Body of pancreas (tissue), 4 donors: ENCODE data around the gene CHCHD2. TPM values are rescaled to one million over a fixed set of nuclear protein-coding genes. Genes with fewer than 3 reads are reported as not detected.
"Not testable (repeated sequence)": the region's sequence is repeated elsewhere in the genome, so short reads cannot be mapped to it uniquely, and the experiment has no call there.

Experiments
- ATAC-seq: fragments of 150-250 bp; one replicate; pipeline ENCODE4 v1.9.1; 2016
- DNase-seq, 4 donors: peaks; one replicate each; pipeline ENCODE4 v3.0.0-alpha.2; 2019
- H3K27ac ChIP-seq, 4 donors: fragments of 200-600 bp; sonication (generic); 1 replicate in 3 of 4; 2 replicates in 1 of 4; pipeline versions ENCODE4 v1.5.1 to v1.6.1; 2016 to 2019; ENCODE audit warnings: mild to moderate bottlenecking in 1 of 4, mixed read lengths in 1 of 4, moderate library complexity in 1 of 4
- H3K27me3 ChIP-seq, 2 donors: fragments of 200-600 bp; sonication (generic); one replicate each; pipeline ENCODE4 v1.6.0; 2016; ENCODE audit warnings: mild to moderate bottlenecking in 1 of 2
- H3K36me3 ChIP-seq, 2 donors: fragments of 200-600 bp; sonication (generic); replicated peaks in 1 of 2; 2 replicates each; pipeline ENCODE4 v1.5.1; 2016; ENCODE audit warnings: low read depth in 2 of 2; ENCODE audit not compliant: insufficient read depth in 1 of 2
- H3K4me1 ChIP-seq: fragments of 200-600 bp; sonication (generic); one replicate; pipeline ENCODE4 v1.6.0; 2016
- H3K4me3 ChIP-seq, 2 donors: fragments of 200-600 bp; sonication (generic); 1 replicate in 1 of 2; 2 replicates in 1 of 2; pipeline ENCODE4 v1.5.1; 2016 to 2019
- H3K9me3 ChIP-seq, 3 donors: fragments of 200-600 bp; sonication (generic); 1 replicate in 2 of 3; 2 replicates in 1 of 3; pipeline ENCODE4 v1.5.1; 2016
- CTCF ChIP-seq, 7 experiments: fragments of 450-650 bp in 4 of 7; fragments of 200-600 bp in 3 of 7; sonication (generic) in 3 of 7; IDR thresholded peaks; one replicate each; pipeline ENCODE4 v1.5.1; 2016 to 2019; ENCODE audit warnings: antibody characterized with exemption in 7 of 7
- POLR2A ChIP-seq, 3 donors: fragments of 450-650 bp; IDR thresholded peaks; one replicate each; pipeline ENCODE4 v1.6.1; 2016; ENCODE audit warnings: antibody characterized with exemption in 3 of 3, mild to moderate bottlenecking in 2 of 3
- WGBS, 2 donors: methylation state at CpG; one replicate each; pipeline ENCODE4 v1.1.5; 2017; 5-methylcytosine and 5-hydroxymethylcytosine counted together
- intact Hi-C: fragments of 100-400 bp; cut with DNase I; formaldehyde crosslinking; loops from one replicate; pipeline ENCODE4 v1.15.1; 2023
- total RNA-seq, 2 donors: library from RNA; depleted of rRNA; stranded (reverse); fragments of >200 nt; gene quantifications; one replicate each; pipeline ENCODE4 v1.1.0, GENCODE V29; 2016

Gene CHCHD2
- total RNA-seq, 2 donors from 2014 or later, result 154 to 194 TPM

GRCh38 chr7:56121440-56121839 is 15.2 kb upstream of the CHCHD2 start:
- 84 to 85% methylated on average over 6 of the region's 6 CpGs for WGBS, 2 donors

GRCh38 chr7:56115852-56116538 is 9.7 kb upstream of the CHCHD2 start, which contains the start of gene NUPR2:
Gene NUPR2, minus strand, starts transcription at chr7:56116417. Its CDS starts 103 bp downstream, at chr7:56116314.
- TF ChIP-seq CTCF (IDR thresholded peaks at IDR 0.05) (no peak), POLR2A (IDR thresholded peaks at IDR 0.05) (peak in 1 of 3 donors; percentile 23)
- DNase-seq, result peak in 3 of 4 donors; percentile 37 to 47 (median 42)

More at GRCh38 chr7:56121440-56121839, 15.2 kb upstream of the CHCHD2 start:
- intact Hi-C loops, result no loop called here
- Histone ChIP-seq H3K4me3 (no peak overlapping the region), H3K9me3 (no peaks in the 10 kb centered on the region), H3K4me1 (peaks cover 2% of the 10 kb centered on the region), H3K27me3 (no peaks in the 10 kb centered on the region), H3K27ac (no peak overlapping the region), H3K36me3 (no peaks in the 10 kb centered on the region)
- no peak for TF ChIP-seq CTCF (IDR thresholded peaks at IDR 0.05)
- TF ChIP-seq POLR2A (IDR thresholded peaks at IDR 0.05), result no peak
- ATAC-seq (no peak), DNase-seq (no peak)

GRCh38 chr7:56112244-56112643 is 6.0 kb upstream of the CHCHD2 start:
- H3K27ac ChIP-seq, intact Hi-C loops, H3K27me3 ChIP-seq, DNase-seq, H3K4me3 ChIP-seq, H3K36me3 ChIP-seq, H3K9me3 ChIP-seq, ATAC-seq: not testable (repeated sequence)
- 88 to 92% methylated on average over 3 of the region's 3 CpGs for WGBS, 2 donors
- peaks cover 11% of the 10 kb centered on the region for H3K4me1 ChIP-seq

More at GRCh38 chr7:56115852-56116538, 9.7 kb upstream of the CHCHD2 start, which contains the start of gene NUPR2:
- Histone ChIP-seq H3K9me3 (no peaks in the 10 kb centered on the region), H3K4me3 (no peak within 1 kb of the TSS), H3K36me3 (no peaks in the 10 kb centered on the region), H3K4me1 (peaks cover 11% of the 10 kb centered on the region), H3K27ac (peak within 1 kb of the TSS in 1 of 4 donors; percentile 25), H3K27me3 (no peaks in the 10 kb centered on the region)
- peak; percentile 68 for ATAC-seq
- intact Hi-C loops, result no loop called here
- 5 to 14% methylated on average over 11 to 63 of the region's 65 CpGs for WGBS, 2 donors

GRCh38 chr7:56110611-56111010 is 4.3 kb upstream of the CHCHD2 start:
- intact Hi-C loops, result no loop called here
- no peak for TF ChIP-seq POLR2A (IDR thresholded peaks at IDR 0.05)
- H3K36me3 ChIP-seq, result no peaks in the 10 kb centered on the region

GRCh38 chr7:56107954-56108258 is 1.6 kb upstream of the CHCHD2 start:
- Histone ChIP-seq H3K9me3 (no peaks in the 10 kb centered on the region), H3K36me3 (peaks cover 3 to 7% of the 10 kb centered on the region in 2 donors), H3K27ac (no peak overlapping the region), H3K27me3 (no peaks in the 10 kb centered on the region), H3K4me3 (no peak overlapping the region), H3K4me1 (peaks cover 15% of the 10 kb centered on the region)
- no peak for TF ChIP-seq CTCF (IDR thresholded peaks at IDR 0.05)
- TF ChIP-seq POLR2A (IDR thresholded peaks at IDR 0.05), result no peak
- intact Hi-C loops, result no loop called here
- ATAC-seq (no peak), DNase-seq (no peak)
- WGBS, 2 donors, result 94 to 100% methylated on average over 1 of the region's 1 CpG

More at GRCh38 chr7:56110611-56111010, 4.3 kb upstream of the CHCHD2 start:
- H3K4me1 ChIP-seq, result peaks cover 4% of the 10 kb centered on the region
- DNase-seq, result no peak
- H3K27me3 ChIP-seq, result no peaks in the 10 kb centered on the region
- ATAC-seq, result no peak
- H3K27ac ChIP-seq, result no peak overlapping the region
- no peak overlapping the region for H3K4me3 ChIP-seq
- 73 to 86% methylated on average over 1 of the region's 1 CpG for WGBS, 2 donors
- H3K9me3 ChIP-seq, result no peaks in the 10 kb centered on the region
